GM21786 (cell line): ENCODE results near the gene ATP11B.
A peak's percentile ranks its signal among the peaks of the same experiment; 100 is the strongest.

Experiments used
- ATAC-seq: cut with Tn5 transposase; IDR thresholded peaks from one replicate; pipeline ENCODE4 v1.9.1; 2021; ENCODE audit not compliant: unreplicated experiment

ATP11B gene

GRCh38 chr3:182947888-182948287 lies 154.6 kb downstream of the ATP11B start:
- ATAC-seq, result peak; percentile 68

DNA sequence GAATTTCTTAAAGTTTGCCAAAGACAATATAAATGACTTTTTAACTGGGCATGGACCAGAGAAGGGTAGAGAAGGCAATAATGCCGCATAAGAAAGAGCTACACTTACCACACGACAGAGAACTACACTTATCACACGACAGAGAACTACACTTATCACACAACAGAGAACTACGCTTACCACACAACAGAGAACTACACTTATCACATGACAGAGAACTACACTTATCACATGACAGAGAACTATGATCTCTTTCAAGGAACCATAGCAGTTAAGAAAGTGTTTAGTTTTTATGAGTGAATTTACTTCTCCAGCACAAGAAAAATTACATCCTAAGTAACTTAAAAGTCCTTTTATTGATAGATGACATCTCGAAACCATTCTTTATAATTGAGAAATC lies 155.0 kb downstream of the ATP11B start:
- ATAC-seq, result no peak

GRCh38 chr3:182949688-182950087 lies 156.4 kb downstream of the ATP11B start:
- no peak for ATAC-seq

DNA sequence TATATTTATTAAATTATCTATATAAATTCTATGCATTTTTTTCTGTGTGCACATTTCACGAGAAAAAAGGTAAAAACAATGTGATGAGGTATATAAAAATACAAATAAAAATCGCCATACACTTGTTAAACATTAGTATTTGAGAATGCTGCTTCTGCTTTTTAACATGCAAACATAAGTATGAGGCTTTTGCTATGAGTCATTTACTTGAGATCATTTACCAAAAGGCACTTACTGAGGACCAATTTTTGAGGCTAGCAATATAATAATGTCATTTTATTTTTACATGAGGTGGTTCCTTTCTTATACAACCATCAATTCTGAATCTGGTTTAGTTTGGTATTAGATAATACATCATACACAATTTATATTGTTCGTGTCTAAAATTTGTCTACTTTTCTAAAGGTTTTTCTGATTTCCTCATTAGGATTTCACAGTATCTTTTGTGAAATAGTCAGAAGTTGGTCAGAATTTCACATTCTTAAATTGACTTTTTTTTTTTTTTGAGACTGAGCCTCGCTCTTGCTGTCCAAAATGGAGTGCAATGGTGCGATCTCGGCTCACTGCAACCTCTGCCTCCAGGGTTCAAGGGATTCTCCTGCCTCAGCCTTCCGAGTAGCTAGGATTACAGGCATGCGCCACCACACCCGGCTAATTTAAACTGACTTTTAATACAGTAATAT lies 161.4 kb downstream of the ATP11B start:
- ATAC-seq, result peak; percentile 97

DNA sequence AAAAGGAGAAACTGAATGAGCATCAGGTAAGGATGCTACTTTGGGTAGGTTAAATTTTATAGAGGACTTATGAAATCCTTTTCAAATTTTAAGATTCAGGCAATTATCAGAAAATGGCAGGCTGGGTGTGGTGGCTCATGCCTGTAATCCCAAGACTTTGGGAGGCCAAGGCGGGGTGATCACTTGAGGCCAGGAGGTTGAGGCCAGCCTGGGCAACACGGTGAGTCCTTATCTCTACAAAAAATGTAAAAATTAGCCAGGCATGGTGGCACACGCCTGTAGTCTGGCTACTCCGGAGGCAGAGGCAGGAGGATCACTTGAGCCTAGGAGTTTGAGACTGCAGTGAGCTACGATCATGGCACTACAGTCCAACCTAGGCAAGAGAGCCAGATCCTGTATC lies 163.9 kb downstream of the ATP11B start:
- ATAC-seq, result no peak

GRCh38 chr3:182957676-182958266 lies 164.5 kb downstream of the ATP11B start:
- no peak for ATAC-seq

DNA sequence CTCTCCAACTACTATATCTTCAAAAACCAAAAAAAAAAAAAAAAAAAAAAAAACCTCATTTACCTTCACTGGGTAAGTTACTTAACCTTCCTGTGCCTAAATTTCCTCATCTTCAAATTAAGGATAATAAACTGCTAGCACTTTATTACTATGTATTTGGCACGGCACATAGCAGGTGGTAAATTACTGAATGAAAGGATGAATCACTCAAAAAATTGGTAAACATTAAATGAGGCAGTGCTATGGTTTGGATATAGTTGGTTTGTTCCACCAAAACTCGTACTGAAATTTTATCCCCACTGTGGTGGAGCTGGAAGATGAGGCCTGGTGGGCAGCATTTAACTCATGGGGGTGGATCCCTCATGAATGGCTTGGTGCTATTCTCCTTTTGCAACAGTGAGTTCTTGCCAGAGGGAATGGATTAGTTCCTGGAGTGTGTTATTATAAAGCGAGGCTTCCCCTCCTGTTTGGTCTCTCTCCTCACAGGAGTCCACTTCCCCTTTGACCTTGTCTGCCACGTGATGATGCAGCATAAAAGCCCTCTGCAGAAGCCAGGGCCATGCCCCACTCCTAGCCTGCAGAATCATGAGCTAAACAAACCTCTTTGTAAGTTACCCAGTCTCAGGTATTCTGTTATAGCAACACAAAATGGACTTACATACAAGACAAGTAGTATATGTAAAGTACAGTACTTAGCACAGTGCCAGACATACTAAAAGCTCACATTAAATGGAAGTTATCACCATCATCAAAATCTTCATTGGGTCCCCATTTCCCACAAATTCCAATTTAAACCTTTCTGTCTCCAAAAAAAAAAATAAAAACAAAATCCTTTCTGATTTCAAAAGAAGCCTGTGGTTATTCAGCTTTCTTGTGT lies 166.4 kb downstream of the ATP11B start:
- no peak for ATAC-seq

GRCh38 chr3:182962166-182962565 lies 168.9 kb downstream of the ATP11B start:
- no peak for ATAC-seq

- no peak for ATAC-seq
Measured at GRCh38 chr3:182964179-182964578, 170.9 kb downstream of the ATP11B start.

GRCh38 chr3:182965861-182966366 lies 172.6 kb downstream of the ATP11B start:
- ATAC-seq, result no peak

DNA sequence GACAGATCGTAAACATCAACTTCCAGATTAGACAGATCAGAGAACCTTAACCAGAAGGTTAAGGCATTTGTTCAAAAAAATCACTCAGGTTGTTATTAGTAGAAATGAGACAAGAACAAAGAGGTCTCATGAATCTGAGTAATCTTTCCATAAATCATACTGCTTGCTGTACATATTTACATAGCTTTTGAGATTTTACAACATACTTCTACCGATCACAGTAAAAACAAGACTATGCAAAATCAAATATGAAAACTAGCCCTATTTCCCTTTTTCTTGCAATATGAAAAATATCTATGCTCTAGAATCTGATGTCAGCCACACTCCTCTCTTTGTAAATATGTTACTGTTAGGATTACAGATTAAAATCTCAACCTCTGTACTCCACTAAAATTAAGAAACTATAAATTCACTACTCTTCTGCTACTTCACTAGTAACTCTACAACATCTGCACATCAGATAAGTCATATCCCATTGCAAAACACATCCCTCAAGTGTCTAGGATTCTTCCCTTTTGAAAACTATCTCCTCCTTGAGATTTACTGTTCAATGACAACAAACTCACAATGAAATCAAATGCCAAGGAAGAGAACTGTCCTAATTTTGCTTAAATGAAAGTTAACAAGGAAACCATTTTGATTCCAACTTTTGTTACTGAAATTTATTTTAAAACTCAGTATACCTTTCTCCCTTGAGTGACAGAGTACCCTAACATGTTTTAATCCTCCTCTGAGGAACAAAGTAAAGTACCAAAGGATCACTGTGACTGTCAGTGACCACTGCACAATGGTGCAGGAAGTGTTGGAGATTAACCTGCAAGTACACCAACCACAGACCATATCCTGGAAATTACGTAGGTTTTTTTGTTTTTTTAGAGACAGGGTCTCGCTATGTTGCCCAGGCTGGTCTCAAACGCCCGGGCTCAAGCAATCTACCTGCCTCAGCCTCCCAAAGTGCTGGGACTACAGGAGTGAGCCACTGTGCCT lies 174.2 kb downstream of the ATP11B start:
- ATAC-seq, result peak; percentile 47

DNA sequence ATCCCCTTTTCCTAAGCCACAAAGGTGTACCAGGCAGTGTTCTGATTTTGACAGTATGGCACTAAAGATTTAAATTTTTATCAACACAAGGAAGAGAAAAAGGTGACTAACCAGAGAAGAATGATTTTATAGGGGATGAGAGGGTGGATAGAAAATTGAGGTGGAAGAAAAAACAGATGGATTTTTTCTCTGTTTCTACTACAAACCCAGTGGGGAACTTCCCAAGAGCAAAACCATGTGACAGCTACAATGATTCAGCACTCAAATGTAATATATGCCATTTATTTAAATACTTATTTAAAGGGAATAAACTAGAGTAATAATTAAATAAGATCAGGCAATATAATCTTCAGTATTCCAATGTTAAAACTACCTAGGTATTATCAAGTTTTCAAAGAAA lies 176.0 kb downstream of the ATP11B start:
- no peak for ATAC-seq

GRCh38 chr3:182969853-182970252 lies 176.5 kb downstream of the ATP11B start:
- no peak for ATAC-seq

GRCh38 chr3:182970811-182971418 lies 177.6 kb downstream of the ATP11B start:
- no peak for ATAC-seq
